Stimulated activated CD8-positive, alpha-beta memory T cell treated with anti-CD3 and anti-CD28 coated beads, Interleukin-15, amount 100 ng/mL, for 24 hours (primary cell): ENCODE results near the gene IFNLR1.
"Not testable (repeated sequence)": the region's sequence is repeated elsewhere in the genome, so short reads cannot be mapped to it uniquely, and the experiment has no call there.

Experiments used
- DNase-seq: peaks from one replicate; pipeline ENCODE4 v3.0.0-alpha.2; 2020; ENCODE audit warnings: low read depth

Gene IFNLR1

DNA sequence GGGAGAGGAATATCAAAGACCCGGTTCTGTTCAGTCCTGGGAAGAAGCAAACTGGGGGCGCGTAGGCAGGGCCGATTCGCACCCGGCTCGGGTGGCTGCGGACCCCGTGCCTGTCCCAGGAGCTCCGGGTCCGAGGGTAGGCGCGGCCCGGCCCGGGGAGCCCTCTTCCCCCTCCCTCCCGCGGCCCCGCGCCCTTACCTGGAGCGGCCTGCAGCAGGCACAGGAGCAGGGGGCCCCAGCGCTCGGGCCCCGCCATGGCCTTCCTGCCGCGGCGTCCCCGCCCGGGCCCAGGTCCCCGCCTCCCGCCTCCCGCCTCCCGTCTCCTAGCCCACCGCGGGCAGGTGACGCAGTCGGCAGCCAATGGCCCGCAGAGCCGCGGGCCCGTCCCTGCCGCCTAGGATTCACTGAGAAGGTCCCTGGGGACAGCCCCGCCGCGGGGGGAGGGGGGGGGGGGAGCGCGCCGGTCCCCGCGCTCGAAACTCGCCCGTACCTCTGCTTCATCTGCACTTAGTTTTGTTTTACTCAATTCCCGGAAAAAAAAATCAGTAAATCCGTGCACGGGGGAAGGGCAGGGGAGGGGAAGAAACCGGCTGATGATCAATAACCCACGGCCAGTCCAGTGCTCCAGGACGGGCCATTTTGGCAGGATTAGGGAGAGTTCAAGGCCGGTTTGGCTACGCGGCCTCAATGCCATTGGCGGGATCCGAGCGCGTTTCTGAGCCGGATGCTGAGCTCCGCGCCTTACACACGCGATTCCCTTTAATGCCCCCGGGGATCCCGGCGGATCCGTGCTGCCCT is at the start of gene IFNLR1:
IFNLR1 (minus strand) TSS at position 297 of the 798 bp plus-strand sequence; CDS start at position 256, 41 bp downstream.
- peak; percentile 45 for DNase-seq

DNA sequence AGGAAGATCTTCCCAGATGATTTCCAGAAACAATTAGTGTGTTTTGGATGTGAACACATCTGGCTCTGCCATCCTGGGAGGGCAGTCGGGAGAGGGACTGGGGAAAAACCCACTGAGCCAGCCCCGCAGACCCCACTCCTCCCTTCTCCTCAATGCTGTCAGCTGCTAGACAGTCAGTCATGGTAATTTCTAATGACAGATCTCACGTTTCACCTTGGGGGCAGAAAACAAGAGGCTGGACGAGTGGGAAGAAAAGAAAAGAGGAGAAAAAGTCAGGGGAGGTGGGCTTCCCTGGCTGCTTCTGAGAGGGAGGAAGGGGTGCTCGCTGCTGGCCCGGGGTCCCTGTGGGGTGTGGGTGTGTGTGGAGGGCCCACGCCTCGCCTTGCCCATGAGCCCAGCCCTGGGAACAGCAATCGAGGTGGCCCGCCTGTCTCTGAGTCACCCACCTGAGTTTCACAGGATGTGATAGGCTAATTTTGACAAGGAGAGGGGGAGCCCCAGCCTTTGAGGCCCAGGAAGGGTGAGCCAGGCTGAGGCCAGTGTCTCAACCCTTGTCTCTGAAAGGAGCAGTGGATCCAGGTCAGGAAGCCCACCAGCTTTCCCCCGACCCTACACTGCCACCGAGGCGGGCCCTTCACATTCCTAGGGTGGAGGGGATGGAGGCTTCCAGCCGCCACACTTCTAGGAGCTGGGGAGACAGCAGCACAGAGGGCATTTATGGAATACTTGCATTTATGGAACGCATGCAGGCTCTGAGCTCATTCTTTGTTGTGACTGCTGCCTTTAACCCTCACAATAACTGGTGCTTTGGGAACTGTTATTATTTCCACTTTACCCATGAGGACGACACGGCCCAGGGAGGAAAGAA is 49.1 kb upstream of the IFNLR1 start:
- no peak for DNase-seq

DNA sequence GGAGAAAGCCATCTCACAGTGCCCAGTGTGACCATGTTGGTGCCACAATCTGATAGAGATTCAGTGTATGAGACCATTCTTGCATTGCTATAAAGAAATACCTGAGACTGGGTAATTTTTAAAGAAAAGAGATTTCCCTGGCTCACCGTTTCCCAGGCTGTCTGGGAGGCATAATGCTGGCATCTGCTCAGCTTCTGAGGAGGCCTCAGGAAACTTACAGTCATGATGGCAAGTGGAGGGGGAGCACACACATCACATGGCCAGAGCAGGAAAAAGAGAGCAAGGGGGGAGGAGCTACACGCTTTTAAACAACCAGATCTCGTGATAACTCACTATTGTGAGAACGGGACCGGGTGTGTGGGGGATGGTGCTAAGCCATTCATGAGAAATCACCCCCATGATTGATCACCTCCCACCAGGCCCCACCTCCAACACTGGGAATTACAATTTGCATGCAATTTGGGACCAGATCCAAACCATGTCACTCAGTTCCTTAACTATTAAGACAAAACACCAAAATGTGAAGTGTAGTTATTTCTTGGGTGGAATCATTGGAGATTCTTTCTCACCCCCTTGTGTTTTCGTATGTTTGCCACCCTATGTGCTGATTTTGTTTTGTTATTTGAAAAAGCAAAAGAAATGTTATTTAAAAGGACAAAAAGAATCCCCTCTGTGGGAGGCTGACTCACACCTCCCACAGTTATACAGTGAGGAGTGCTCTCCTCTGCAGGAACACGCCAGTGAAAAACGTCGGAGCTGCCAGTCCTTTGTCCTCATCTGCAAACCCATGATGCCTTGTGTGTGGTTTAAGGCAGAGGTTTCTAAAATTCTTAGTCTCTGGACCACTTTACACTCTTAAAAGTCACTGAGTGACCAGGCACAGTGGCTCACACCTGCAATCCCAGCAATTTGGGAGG is 46.9 kb upstream of the IFNLR1 start:
- no peak for DNase-seq

DNA sequence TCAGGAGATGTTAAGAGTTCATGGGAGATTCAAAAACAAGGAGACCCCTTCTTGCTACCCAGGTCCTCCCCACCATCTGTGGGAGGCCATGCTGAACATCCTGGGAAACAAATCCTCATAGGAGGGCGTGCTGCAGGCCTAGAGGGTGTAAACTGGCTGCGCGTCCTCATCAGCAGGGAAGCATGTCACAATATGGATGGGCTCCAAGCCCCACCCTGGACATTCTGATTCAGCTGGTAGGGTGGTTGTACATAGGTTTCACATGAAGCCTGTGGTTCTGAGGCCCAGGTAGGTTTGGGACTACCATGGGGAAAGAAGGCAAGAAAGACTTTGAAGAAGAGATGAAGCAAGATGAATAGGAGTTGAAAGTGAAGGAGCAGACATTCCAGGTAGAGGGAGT is 44.6 kb upstream of the IFNLR1 start:
- DNase-seq = no peak

DNA sequence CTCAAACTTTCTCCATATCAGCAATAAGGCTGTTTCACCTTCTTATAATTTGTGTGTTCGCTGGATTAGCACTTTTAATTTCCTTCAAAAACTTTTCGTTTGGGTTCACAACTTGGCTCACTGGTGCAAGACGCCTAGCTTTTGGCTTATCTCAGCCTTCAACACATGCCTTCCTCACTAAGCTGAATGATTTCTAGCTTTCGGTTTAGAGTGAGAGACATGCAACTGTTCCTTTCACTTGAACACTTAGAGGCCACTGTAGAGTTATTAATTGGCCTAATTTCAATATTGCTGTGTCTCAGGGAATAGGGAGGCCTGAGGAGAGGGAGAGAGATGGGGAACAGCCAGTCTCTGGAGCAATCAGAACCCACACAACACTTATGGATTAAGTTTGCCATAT is 41.2 kb upstream of the IFNLR1 start:
- DNase-seq = no peak

DNA sequence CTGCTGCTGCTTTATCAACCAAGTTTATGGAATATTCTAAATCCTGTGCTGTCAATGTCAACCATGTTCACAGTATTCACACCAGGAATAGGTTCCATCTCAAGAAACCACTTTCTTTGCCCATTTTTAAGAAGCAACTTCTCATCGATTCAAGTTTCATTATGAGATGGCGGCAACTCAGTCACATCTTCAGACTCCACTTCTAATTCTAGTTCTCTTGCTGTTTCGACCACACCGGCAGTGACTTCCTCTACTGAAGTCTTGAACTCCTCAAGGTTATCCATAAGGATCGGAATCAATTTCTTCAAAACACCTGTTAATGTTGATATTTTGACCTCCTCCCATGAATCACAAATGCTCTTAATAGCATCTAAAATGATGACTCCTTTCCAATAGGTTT is 39.7 kb upstream of the IFNLR1 start:
- no peak for DNase-seq

DNA sequence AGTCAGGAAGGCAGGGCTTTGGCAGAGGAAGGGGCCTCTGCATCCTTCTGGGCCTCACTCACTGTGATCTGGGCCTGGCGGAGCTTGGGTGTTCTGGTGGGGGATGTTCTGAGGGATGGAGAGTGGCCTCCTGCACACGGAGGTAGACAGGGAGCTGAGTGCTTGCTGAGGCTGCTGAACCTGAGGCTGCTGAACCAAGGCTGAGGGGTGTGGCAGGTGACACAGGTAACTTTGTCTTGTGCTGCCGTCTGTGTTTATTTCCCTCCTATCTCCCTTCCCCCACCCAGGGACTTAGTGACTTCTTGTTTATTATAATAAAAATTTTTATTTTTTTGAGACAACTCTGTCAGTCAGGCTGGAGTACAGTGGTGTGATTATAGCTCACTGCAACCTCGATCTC is 37.7 kb upstream of the IFNLR1 start:
- no peak for DNase-seq

DNA sequence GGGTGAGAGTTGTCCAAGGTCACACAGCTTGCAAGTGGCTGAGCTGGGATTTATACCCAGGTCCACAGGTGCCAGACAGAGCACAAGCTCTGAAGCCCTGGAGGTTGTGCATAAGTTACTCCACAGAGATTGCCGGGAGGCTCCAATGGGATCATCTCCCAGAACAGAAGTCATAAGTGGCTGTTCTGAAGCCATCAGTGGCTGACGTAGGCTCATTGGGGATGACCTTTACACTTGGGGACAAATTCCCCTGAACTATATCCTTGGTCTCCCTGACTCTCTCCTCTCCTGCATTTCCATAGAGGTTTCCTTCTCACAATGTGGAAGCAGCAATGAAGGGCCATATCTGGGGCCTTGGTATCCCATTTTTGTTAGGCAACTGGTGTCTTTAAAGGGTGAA is 37.0 kb upstream of the IFNLR1 start:
- DNase-seq = no peak

DNA sequence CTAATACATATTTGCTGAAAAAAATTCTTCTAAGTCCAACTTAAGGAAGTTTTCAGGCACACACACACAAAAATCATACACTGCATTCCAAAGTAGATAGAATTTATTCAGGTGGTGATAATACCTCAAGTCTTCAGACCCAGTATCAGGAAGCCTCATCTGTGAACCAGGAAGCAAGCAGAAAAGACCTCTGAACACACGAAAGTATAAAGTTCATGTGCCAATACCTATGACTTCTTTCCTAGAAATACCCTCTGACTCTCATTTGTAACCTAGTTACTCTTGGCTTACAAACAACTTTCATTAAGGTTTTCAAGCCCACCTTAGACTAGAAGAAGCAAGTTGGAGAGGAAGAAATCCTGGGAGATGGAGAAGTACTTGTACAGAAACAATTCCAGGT is 35.7 kb upstream of the IFNLR1 start:
- no peak for DNase-seq

DNA sequence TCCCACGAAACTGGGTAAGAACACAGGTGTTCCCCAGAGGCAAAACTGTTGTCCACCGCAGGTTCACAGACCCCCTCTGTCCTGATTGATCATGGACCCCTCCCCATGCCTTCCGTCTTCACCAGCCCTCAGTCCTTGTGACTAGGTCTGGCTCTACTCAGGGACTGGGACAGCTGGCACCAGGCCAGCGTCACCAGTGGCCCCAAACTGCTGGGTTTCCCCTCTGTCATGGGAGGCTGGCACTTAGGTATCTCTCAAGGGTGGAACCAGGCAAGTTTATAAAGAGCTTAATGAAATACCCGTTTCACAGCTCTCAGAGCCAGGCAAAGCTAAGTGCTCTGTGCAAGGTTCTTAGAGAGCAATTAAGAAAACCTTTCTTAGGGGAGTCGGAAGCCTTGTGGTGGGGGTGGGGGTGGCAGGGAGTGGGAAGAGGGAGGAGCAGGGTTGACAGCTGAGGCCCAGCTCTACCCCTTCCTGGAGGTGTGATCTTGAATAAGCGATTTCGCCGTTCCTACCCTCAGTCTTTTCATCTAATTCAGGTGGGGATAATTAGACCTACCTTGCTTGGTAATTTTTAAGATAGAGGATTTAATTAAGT is 35.0 kb upstream of the IFNLR1 start:
- no peak for DNase-seq

DNA sequence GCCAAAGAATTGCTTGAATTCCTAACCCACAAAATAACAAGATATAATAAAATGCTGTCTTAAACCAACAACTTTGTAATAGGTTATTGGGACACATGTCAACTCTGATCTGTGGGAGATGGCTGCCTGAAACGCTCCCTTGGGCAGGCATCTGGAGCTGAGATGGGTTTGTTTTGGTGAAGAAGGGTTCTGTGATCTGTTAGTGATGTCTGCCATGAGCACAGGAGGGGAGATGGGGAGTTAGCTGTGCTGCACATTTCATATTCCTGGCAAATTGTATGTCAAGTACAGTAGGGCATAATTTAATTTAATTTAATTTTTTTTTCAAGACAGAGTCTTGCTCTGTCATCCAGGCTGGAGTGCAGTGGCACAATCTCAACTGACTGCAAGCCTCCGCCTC is 34.2 kb upstream of the IFNLR1 start:
- DNase-seq = no peak

DNA sequence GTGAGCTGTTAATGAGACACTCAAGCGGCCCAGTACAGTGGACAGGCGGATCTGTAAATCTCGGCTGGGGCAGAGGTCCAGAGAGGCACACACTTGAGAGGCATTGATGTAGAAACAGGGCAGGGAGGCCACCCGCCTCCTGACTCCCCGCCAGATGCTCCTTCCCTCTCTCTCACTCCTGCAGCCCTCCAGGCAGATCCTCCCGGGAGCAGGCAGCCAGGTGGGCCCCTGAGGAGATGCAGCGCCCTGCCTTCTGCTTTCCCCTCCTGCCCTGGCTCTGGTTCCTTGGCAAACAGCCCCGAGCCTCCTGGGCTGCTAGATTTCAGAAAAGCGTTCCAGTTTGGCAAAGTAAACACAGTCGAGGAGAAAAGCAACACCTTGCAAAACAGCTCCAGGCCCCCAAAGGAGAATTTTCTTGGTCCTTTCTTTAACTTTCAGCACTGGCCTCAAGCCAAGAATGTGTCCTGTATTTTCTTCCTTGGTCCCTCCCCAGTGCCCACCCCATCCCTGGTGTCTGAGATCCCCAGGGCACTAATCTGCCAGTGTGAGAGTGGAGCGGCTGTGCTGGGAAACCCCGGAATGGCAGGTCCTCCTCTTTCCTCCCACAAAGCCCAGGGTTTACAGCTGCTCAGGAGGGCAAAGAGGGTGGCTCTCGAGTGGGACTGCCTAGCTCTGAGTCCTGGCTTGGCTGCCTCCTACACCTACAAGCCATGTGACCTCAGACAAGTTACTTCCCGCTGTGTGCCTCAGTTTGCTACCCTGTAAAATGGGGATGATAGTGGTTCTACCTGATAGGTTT is 29.4 kb upstream of the IFNLR1 start:
- DNase-seq = no peak

DNA sequence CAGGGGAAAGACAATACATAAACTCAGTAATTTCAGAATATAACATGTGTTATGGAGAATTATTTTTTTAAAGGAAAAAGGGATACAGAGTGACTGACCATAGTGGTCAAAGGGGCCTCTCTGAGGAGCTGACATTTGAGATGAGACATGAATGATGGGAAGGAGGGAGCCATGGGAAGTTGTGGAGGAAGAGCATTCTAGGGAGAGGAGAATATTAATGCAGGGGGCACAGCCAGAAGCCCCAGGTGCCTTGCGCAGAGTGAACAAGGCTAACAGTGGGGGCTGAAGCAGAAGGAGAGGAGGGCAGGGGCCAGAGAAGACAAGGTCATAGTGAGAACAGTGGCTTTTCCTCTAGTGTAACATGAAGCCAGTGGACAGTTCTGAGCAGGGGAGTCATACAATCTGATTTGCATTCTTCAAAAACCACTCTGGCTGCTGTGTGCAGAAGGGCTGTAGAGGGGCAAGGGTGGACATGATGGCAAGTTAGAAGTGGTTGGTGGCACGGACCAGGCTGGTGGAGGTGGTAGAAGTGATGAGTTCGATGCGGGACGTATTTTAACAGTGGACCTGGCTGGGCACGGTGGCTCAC is 28.2 kb upstream of the IFNLR1 start:
- no peak for DNase-seq

DNA sequence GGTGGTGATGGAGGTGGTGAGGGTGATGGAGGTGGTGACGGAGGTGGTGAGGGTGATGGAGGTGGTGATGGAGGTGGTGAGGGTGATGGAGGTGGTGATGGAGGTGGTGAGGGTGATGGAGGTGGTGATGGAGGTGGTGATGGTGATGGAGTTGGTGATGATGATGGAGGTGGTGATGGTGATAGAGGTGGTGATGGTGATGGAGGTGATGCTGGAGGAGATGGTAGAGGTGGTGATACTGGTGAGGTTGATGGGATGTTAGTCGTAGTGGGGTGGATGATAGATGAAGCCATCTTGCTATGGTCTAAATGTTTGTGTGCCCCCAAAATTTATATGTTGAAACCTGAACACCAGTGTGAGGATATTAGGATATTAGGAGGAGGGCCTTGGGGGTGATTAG is 25.3 kb upstream of the IFNLR1 start:
- DNase-seq = no peak

DNA sequence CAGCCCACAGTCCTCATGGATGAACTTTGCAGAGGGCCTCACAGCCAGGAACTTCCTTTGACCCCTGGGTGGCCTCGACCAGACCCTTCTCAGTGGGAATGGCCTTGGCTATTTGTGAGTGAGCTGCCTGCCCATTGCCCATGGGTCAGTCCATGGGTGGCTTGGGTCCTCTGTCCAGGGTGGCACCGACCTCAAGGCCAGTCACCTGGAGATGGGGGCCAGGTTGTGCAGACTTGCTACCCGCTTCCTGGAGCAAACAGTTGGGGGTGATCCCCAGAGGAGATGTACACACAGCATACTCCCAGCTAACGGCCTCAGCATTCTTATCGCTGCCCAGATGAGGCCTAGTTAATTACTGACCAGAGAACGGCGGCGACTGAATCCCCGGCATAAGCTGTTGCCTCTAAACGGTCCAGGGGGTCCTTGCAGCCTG is 23.1 kb upstream of the IFNLR1 start:
- DNase-seq = no peak

DNA sequence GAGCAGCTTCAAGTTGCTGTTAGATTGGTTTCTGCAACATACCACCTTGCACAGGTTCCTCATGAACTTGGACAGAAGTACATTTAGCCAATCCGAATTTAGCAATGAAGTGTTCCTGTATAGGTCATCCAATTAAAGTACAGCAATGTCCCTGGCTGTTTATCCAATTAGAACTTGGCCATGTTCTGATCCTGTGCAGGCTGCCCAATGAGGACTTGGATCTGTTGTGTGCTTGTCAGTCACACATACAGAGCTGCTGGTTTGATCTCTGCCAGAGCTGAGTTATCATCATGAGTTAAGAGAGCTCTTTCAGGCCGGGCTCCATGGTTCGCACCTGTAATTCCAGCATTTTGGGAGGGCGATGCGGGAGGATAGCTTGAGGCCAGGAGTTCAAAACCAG is 22.0 kb upstream of the IFNLR1 start:
- DNase-seq = no peak

DNA sequence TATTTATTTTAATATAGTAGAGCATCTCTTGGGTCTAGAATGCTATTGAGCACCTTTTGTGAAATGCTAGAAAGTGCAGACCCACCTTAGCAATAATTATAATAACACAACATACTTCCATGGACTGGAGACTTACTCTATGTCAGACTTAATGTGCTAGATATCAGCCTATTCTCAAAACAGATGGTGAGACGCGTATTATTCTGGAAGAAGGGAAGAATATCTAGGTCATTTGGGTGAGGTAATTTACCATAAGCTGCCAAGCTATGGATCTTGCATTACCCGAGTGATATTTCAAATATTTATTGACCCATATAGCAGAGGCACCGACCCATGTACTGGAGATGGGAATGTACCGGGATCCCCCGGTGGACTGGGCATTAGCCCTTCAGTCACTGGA is 20.6 kb upstream of the IFNLR1 start:
- no peak for DNase-seq

DNA sequence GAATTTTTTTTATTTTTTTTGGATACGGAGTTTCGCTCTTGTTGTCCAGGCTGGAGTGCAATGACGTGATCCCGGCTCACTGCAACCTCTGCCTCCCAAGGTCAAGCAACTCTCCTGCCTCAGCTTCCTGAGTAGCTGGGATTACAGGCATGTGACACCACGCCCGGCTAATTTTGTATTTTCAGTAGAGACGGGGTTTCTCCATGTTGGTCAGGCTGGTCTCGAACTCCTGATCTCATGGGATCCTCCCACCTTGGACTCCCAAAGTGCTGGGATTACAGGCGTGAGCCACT is 20.3 kb upstream of the IFNLR1 start:
- not testable (repeated sequence) for DNase-seq

DNA sequence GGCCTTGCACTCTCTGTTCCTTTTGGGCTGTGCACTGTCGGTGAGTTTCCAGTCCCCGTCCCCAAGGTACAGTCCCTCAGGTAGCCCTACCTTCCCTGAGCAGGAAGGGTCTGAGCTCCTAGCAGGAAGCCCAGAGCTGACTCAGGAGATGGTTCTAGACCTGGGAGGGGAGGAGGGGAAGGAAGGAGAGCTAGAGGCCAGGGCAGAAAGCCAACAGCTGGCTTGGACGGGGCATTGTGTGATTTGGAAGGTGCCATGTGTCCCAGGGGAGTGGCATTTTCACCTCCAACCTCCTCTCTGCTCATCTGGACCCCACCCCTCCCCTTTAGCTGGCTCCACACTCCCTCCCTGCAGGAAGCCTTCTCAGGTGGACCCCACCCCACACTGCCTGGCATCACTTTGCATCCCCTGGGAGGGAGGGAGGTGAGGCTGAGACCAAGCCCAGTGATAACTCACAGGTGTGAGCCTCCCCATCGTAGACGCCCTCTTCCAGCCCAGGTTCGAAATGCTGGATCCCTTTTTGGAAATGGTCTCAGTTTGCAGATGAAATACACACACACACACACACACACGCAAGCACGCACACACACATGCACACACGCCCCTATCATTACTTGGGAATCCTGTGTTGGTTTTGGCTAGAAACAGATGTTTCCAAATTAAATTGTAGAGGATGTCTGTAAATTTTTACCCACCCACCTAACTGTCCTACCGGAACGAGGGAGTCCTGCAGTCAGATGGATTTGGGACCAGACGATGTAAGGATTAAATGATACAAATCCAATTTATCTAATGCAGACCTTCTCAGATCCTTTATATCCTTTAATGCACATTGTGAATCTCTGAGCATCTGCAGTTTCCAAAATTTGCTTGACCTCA is 19.7 kb upstream of the IFNLR1 start:
- DNase-seq = no peak

DNA sequence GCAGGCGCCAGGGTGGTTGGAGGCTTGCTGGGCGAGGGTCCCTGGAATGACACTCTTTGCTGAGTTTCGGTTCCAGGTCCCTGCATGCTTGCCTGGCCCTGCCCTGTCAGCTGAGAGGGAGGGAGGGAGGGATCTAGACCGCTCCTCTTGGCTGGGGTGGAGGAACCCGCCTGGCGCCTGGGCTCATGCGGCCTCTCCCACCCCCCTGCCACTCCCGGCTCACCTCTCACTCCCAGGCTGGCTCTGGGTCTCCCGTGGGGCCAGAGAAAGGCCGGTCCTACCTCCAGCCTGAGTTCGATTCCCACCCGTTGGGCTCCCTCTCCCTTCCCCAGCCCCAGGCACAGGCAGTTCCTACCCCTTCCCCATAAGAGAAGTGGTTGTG is 19.0 kb upstream of the IFNLR1 start:
- DNase-seq = no peak
